GM23338 (cell line): ENCODE data around the gene ESM1. TPM values are rescaled to one million over a fixed set of nuclear protein-coding genes. Genes with fewer than 3 reads are reported as not detected.

Experiments
- ATAC-seq: fragments of 200-7000 bp; cut with Tn5 transposase; 3 replicates; pipeline ENCODE4 v1.9.1; 2020
- DNase-seq: peaks from one replicate; pipeline ENCODE4 v3.0.0-alpha.2; 2015; ENCODE audit warnings: low spot score
- H2AFZ ChIP-seq: fragments of 200-600 bp; sonication (generic); 2 replicates; pipeline ENCODE4 v1.8.0; 2016; ENCODE audit warnings: antibody characterized with exemption, mild to moderate bottlenecking, moderate library complexity
- H3F3A ChIP-seq: fragments of 200-600 bp; sonication (generic); replicated peaks from 2 replicates; pipeline ENCODE4 v1.8.0; 2017; ENCODE audit warnings: antibody characterized with exemption, mixed run types, low read depth
- H3K27ac ChIP-seq: fragments of 200-600 bp; sonication (generic); 2 replicates; pipeline ENCODE4 v1.6.1; 2016; ENCODE audit warnings: low read depth
- H3K27me3 ChIP-seq: fragments of 200-600 bp; sonication (generic); 2 replicates; pipeline ENCODE4 v1.8.0; 2016; ENCODE audit warnings: mild to moderate bottlenecking, mixed run types, moderate library complexity; ENCODE audit not compliant: insufficient read depth
- H3K36me3 ChIP-seq: fragments of 200-600 bp; sonication (generic); 2 replicates; pipeline ENCODE4 v1.8.0; 2016; ENCODE audit warnings: mild to moderate bottlenecking; ENCODE audit not compliant: insufficient read depth
- H3K4me1 ChIP-seq: fragments of 200-600 bp; sonication (generic); 2 replicates; pipeline ENCODE4 v1.8.0; 2016; ENCODE audit warnings: mild to moderate bottlenecking, moderate library complexity; ENCODE audit not compliant: insufficient read depth
- H3K4me2 ChIP-seq: fragments of 200-600 bp; sonication (generic); 2 replicates; pipeline ENCODE4 v1.7.1; 2017; ENCODE audit warnings: mixed run types
- H3K4me3 ChIP-seq: fragments of 200-600 bp; sonication (generic); 2 replicates; pipeline ENCODE4 v1.6.1; 2016; ENCODE audit warnings: mixed run types
- H3K79me2 ChIP-seq: fragments of 200-600 bp; sonication (generic); replicated peaks from 2 replicates; pipeline ENCODE4 v1.8.0; 2017; ENCODE audit warnings: mild to moderate bottlenecking; ENCODE audit not compliant: insufficient read depth
- H3K9me2 ChIP-seq: fragments of 200-600 bp; sonication (generic); 2 replicates; pipeline ENCODE4 v1.8.0; 2017; ENCODE audit not compliant: insufficient read depth
- H4K20me1 ChIP-seq: fragments of 200-600 bp; sonication (generic); replicated peaks from 2 replicates; pipeline ENCODE4 v1.8.0; 2017; ENCODE audit warnings: mild to moderate bottlenecking; ENCODE audit not compliant: insufficient read depth
- H3K27ac Mint-ChIP-seq: 2 replicates; pipeline ENCODE4 v1.8.0; 2020; ENCODE audit warnings: inconsistent platforms, mild to moderate bottlenecking, moderate library complexity, mixed read lengths
- H3K27me3 Mint-ChIP-seq: 3 replicates; pipeline ENCODE4 v1.8.0; 2022; ENCODE audit warnings: low read depth, mild to moderate bottlenecking, moderate library complexity, mixed read lengths, inconsistent platforms; ENCODE audit not compliant: insufficient read depth, poor library complexity
- H3K36me3 Mint-ChIP-seq: 3 replicates; pipeline ENCODE4 v1.8.0; 2021; ENCODE audit warnings: low read depth, mild to moderate bottlenecking, inconsistent platforms, moderate library complexity, mixed read lengths
- H3K4me1 Mint-ChIP-seq: 3 replicates; pipeline ENCODE4 v1.8.0; 2020; ENCODE audit warnings: mild to moderate bottlenecking, inconsistent platforms, mixed read lengths
- H3K4me3 Mint-ChIP-seq: 3 replicates; pipeline ENCODE4 v1.8.0; 2021; ENCODE audit warnings: moderate library complexity, mild to moderate bottlenecking, inconsistent platforms, mixed read lengths
- H3K9me3 Mint-ChIP-seq: 3 replicates; pipeline ENCODE4 v1.8.0; 2020; ENCODE audit warnings: moderate library complexity, mild to moderate bottlenecking, inconsistent platforms, mixed read lengths
- CREB1 ChIP-seq: fragments of 250-450 bp; sonication (Bioruptor Pico); IDR thresholded peaks from 2 replicates; pipeline ENCODE4 v1.5.0; 2020; ENCODE audit warnings: low read depth, mild to moderate bottlenecking, moderate library complexity
- CTCF ChIP-seq, 2 experiments: fragments of 200-600 bp in 1 of 2; sonication (generic) in 1 of 2; conservative IDR thresholded peaks; 2 replicates each; pipeline versions ENCODE4 v1.5.1 to v1.6.1; 2016 to 2017; ENCODE audit warnings: antibody characterized with exemption in 2 of 2, low read depth in 2 of 2, mild to moderate bottlenecking in 2 of 2, moderate library complexity in 1 of 2
- EZH2 ChIP-seq: fragments of 200-600 bp; sonication (generic); IDR thresholded peaks from one replicate; pipeline ENCODE4 v1.8.0; 2017; ENCODE audit warnings: antibody characterized with exemption, mild to moderate bottlenecking, low read depth; ENCODE audit not compliant: unreplicated experiment
- EZH2phosphoT487 ChIP-seq: fragments of 200-600 bp; sonication (generic); IDR thresholded peaks from one replicate; pipeline ENCODE4 v1.8.1; 2018; ENCODE audit warnings: antibody characterized with exemption; ENCODE audit not compliant: unreplicated experiment
- JUNB ChIP-seq: IDR thresholded peaks from one replicate; pipeline ENCODE4 v1.6.1; 2016; ENCODE audit warnings: antibody characterized with exemption; ENCODE audit not compliant: unreplicated experiment
- NANOG ChIP-seq: IDR thresholded peaks from 2 replicates; pipeline ENCODE4 v1.6.1; 2016; ENCODE audit warnings: antibody characterized with exemption, borderline replicate concordance
- POLR2AphosphoS5 ChIP-seq: IDR thresholded peaks from 2 replicates; pipeline ENCODE4 v1.6.1; 2016; ENCODE audit warnings: antibody characterized with exemption, low read depth
- STAT1 ChIP-seq: IDR thresholded peaks from one replicate; pipeline ENCODE4 v1.6.1; 2016; ENCODE audit warnings: antibody characterized with exemption; ENCODE audit not compliant: unreplicated experiment
- ZNF114 ChIP-seq: fragments of 250-450 bp; sonication (Bioruptor Pico); IDR thresholded peaks from 2 replicates; pipeline ENCODE4 v1.5.0; 2020; ENCODE audit warnings: mild to moderate bottlenecking, moderate library complexity
- ZNF331 ChIP-seq: fragments of 250-450 bp; sonication (Bioruptor Pico); IDR thresholded peaks from 2 replicates; pipeline ENCODE4 v1.5.0; 2020; ENCODE audit warnings: low read depth, mild to moderate bottlenecking, moderate library complexity
- polyA plus RNA-seq: library from polyadenylated mRNA; unstranded; fragments of >200 nt; fragmentation: Nextera tagmentation; extraction: Ambion mirVana; gene quantifications from 2 replicates; pipeline ENCODE4 v1.2.1, GENCODE V29; 2016
- total RNA-seq: library from RNA; depleted of rRNA; stranded (reverse); fragments of >200 nt; shearing (Covaris generic); gene quantifications from 2 replicates; pipeline ENCODE4 v1.2.3, GENCODE V29; 2014
- TF ChIP-seq, protein P1 (sequence below): IDR thresholded peaks from 2 replicates; pipeline ENCODE4 v1.6.1; 2016; ENCODE audit warnings: antibody characterized with exemption
- TF ChIP-seq, protein P2 (sequence below): fragments of 250-450 bp; sonication (Bioruptor Pico); IDR thresholded peaks from 2 replicates; pipeline ENCODE4 v1.5.0; 2020; ENCODE audit warnings: mild to moderate bottlenecking, moderate library complexity
- TF ChIP-seq, protein P3 (sequence below): IDR thresholded peaks from one replicate; pipeline ENCODE4 v1.6.1; 2018; ENCODE audit warnings: antibody characterized with exemption; ENCODE audit not compliant: unreplicated experiment

Gene ESM1
- total and polyA plus RNA-seq, 2 experiments from 2014 or later, result 0.14 TPM; not detected in 1

GRCh38 chr5:54997081-54997480 lies 11.7 kb upstream of the ESM1 start:
- Histone ChIP-seq H3K27ac (no peak overlapping the region), H3K9me2 (0 out of 2 replicates have a peak, but pooled peaks cover 4% of the 10 kb centered on the region), H3K4me2 (no peak overlapping the region), H3K36me3 (no peaks in the 10 kb centered on the region), H4K20me1 (no peaks in the 10 kb centered on the region), H3K79me2 (no peaks in the 10 kb centered on the region), H2AFZ (no peak overlapping the region), H3F3A (no peaks in the 10 kb centered on the region), H3K27me3 (no peaks in the 10 kb centered on the region), H3K4me1 (peaks cover 11% of the 10 kb centered on the region), H3K4me3 (no peak overlapping the region)
- peaks cover 2% of the 10 kb centered on the region for H3K27me3 Mint-ChIP-seq
- DNase-seq (no peak), ATAC-seq (no peak)
- no peaks in the 10 kb centered on the region for H3K9me3 Mint-ChIP-seq
- no peak overlapping the region for H3K4me3 Mint-ChIP-seq
- H3K4me1 Mint-ChIP-seq, result peaks cover 22% of the 10 kb centered on the region
- H3K36me3 Mint-ChIP-seq, result no peaks in the 10 kb centered on the region
- no peak overlapping the region for H3K27ac Mint-ChIP-seq
- TF ChIP-seq CREB1 (CRISPR knock-in tag) (no peak), EZH2 (no peak), POLR2AphosphoS5 (no peak), ZNF331 (CRISPR knock-in tag) (no peak), JUNB (no peak), NANOG (no peak), EZH2phosphoT487 (no peak), CTCF (conservative IDR thresholded peaks at IDR 0.05; ENCODE audit: low read depth in 2 of 2) (no peak), ZNF114 (CRISPR knock-in tag) (no peak), STAT1 (no peak)
- TF ChIP-seq, protein P1, sequence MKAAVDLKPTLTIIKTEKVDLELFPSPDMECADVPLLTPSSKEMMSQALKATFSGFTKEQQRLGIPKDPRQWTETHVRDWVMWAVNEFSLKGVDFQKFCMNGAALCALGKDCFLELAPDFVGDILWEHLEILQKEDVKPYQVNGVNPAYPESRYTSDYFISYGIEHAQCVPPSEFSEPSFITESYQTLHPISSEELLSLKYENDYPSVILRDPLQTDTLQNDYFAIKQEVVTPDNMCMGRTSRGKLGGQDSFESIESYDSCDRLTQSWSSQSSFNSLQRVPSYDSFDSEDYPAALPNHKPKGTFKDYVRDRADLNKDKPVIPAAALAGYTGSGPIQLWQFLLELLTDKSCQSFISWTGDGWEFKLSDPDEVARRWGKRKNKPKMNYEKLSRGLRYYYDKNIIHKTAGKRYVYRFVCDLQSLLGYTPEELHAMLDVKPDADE, result no peak
- TF ChIP-seq, protein P2, sequence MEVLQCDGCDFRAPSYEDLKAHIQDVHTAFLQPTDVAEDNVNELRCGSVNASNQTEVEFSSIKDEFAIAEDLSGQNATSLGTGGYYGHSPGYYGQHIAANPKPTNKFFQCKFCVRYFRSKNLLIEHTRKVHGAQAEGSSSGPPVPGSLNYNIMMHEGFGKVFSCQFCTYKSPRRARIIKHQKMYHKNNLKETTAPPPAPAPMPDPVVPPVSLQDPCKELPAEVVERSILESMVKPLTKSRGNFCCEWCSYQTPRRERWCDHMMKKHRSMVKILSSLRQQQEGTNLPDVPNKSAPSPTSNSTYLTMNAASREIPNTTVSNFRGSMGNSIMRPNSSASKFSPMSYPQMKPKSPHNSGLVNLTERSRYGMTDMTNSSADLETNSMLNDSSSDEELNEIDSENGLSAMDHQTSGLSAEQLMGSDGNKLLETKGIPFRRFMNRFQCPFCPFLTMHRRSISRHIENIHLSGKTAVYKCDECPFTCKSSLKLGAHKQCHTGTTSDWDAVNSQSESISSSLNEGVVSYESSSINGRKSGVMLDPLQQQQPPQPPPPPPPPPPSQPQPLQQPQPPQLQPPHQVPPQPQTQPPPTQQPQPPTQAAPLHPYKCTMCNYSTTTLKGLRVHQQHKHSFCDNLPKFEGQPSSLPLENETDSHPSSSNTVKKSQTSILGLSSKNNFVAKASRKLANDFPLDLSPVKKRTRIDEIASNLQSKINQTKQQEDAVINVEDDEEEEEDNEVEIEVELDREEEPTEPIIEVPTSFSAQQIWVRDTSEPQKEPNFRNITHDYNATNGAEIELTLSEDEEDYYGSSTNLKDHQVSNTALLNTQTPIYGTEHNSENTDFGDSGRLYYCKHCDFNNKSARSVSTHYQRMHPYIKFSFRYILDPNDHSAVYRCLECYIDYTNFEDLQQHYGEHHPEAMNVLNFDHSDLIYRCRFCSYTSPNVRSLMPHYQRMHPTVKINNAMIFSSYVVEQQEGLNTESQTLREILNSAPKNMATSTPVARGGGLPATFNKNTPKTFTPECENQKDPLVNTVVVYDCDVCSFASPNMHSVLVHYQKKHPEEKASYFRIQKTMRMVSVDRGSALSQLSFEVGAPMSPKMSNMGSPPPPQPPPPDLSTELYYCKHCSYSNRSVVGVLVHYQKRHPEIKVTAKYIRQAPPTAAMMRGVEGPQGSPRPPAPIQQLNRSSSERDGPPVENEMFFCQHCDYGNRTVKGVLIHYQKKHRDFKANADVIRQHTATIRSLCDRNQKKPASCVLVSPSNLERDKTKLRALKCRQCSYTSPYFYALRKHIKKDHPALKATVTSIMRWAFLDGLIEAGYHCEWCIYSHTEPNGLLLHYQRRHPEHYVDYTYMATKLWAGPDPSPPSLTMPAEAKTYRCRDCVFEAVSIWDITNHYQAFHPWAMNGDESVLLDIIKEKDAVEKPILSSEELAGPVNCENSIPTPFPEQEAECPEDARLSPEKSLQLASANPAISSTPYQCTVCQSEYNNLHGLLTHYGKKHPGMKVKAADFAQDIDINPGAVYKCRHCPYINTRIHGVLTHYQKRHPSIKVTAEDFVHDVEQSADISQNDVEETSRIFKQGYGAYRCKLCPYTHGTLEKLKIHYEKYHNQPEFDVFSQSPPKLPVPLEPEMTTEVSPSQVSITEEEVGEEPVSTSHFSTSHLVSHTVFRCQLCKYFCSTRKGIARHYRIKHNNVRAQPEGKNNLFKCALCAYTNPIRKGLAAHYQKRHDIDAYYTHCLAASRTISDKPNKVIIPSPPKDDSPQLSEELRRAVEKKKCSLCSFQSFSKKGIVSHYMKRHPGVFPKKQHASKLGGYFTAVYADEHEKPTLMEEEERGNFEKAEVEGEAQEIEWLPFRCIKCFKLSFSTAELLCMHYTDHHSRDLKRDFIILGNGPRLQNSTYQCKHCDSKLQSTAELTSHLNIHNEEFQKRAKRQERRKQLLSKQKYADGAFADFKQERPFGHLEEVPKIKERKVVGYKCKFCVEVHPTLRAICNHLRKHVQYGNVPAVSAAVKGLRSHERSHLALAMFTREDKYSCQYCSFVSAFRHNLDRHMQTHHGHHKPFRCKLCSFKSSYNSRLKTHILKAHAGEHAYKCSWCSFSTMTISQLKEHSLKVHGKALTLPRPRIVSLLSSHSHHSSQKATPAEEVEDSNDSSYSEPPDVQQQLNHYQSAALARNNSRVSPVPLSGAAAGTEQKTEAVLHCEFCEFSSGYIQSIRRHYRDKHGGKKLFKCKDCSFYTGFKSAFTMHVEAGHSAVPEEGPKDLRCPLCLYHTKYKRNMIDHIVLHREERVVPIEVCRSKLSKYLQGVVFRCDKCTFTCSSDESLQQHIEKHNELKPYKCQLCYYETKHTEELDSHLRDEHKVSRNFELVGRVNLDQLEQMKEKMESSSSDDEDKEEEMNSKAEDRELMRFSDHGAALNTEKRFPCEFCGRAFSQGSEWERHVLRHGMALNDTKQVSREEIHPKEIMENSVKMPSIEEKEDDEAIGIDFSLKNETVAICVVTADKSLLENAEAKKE (CRISPR knock-in tag), result no peak
- TF ChIP-seq, protein P3, sequence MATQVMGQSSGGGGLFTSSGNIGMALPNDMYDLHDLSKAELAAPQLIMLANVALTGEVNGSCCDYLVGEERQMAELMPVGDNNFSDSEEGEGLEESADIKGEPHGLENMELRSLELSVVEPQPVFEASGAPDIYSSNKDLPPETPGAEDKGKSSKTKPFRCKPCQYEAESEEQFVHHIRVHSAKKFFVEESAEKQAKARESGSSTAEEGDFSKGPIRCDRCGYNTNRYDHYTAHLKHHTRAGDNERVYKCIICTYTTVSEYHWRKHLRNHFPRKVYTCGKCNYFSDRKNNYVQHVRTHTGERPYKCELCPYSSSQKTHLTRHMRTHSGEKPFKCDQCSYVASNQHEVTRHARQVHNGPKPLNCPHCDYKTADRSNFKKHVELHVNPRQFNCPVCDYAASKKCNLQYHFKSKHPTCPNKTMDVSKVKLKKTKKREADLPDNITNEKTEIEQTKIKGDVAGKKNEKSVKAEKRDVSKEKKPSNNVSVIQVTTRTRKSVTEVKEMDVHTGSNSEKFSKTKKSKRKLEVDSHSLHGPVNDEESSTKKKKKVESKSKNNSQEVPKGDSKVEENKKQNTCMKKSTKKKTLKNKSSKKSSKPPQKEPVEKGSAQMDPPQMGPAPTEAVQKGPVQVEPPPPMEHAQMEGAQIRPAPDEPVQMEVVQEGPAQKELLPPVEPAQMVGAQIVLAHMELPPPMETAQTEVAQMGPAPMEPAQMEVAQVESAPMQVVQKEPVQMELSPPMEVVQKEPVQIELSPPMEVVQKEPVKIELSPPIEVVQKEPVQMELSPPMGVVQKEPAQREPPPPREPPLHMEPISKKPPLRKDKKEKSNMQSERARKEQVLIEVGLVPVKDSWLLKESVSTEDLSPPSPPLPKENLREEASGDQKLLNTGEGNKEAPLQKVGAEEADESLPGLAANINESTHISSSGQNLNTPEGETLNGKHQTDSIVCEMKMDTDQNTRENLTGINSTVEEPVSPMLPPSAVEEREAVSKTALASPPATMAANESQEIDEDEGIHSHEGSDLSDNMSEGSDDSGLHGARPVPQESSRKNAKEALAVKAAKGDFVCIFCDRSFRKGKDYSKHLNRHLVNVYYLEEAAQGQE, result no peak
